Vagina (tissue), 2 donors: ENCODE measurements around the gene PEPD.

Experiments
- POLR2A ChIP-seq, 2 donors: fragments of 450-650 bp; IDR thresholded peaks; one replicate each; pipeline ENCODE4 v1.6.1; 2017; ENCODE audit warnings: antibody characterized with exemption in 2 of 2, mild to moderate bottlenecking in 2 of 2, moderate library complexity in 2 of 2
- TF ChIP-seq, protein P1 (sequence below), 3 experiments: fragments of 450-650 bp in 2 of 3; fragments of 200-600 bp in 1 of 3; sonication (generic) in 1 of 3; IDR thresholded peaks; one replicate each; pipeline ENCODE4 v1.5.1; 2017 to 2019; ENCODE audit warnings: antibody characterized with exemption in 3 of 3, mild to moderate bottlenecking in 2 of 3, moderate library complexity in 2 of 3

DNA sequence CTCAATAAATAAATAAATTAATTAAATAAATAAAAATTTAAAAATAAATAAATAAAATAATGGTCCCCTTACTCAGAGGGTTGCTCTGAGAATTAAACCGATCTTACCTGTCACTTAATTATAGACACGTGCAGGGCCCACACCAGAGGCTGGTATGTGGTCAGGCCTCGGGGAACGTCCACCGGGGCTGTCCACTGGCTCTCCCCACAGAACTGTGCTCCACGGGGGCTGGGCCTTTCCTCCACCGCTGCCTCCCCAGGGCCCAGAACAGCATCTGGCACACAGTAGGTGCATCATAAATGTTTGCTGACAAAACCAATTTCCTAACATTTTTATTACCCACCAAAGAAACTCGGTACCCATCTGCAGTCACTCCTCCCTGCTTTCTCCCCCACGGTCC, 78.9 kb downstream of the PEPD start:
- TF ChIP-seq, protein P1, sequence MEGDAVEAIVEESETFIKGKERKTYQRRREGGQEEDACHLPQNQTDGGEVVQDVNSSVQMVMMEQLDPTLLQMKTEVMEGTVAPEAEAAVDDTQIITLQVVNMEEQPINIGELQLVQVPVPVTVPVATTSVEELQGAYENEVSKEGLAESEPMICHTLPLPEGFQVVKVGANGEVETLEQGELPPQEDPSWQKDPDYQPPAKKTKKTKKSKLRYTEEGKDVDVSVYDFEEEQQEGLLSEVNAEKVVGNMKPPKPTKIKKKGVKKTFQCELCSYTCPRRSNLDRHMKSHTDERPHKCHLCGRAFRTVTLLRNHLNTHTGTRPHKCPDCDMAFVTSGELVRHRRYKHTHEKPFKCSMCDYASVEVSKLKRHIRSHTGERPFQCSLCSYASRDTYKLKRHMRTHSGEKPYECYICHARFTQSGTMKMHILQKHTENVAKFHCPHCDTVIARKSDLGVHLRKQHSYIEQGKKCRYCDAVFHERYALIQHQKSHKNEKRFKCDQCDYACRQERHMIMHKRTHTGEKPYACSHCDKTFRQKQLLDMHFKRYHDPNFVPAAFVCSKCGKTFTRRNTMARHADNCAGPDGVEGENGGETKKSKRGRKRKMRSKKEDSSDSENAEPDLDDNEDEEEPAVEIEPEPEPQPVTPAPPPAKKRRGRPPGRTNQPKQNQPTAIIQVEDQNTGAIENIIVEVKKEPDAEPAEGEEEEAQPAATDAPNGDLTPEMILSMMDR (IDR thresholded peaks at IDR 0.05) = no peak
- TF ChIP-seq POLR2A (IDR thresholded peaks at IDR 0.05) = no peak
